ENCODE measurements around the gene ELAPOR2.
"Not testable (repeated sequence)": the region's sequence is repeated elsewhere in the genome, so short reads cannot be mapped to it uniquely, and the experiment has no call there.

ELAPOR2 gene

DNA sequence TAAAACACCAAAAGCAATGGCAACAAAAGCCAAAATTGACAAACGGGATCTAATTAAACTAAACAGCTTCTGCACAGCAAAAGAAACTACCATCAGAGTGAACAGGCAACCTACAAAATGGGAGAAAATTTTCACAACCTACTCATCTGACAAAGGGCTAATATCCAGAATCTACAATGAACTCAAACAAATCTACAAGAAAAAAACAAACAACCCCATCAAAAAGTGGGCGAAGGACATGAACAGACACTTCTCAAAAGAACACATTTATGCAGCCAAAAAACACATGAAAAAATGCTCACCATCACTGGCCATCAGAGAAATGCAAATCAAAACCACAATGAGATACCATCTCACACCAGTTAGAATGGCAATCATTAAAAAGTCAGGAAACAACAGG lies 14.7 kb downstream of the ELAPOR2 start:
- DNase-seq = not testable (repeated sequence)

DNA sequence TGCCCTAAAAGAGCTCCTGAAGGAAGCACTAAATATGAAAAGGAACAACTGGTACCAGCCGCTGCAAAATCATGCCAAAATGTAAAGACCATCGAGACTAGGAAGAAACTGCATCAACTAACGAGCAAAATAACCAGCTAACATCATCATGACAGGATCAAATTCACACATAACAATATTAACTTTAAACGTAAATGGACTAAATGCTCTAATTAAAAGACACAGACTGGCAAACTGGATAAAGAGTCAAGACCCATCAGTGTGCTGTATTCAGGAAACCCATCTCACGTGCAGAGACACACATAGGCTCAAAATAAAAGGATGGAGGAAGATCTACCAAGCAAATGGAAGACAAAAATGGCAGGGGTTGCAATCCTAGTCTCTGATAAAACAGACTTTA lies 17.9 kb downstream of the ELAPOR2 start:
- DNase-seq = not testable (repeated sequence)

DNA sequence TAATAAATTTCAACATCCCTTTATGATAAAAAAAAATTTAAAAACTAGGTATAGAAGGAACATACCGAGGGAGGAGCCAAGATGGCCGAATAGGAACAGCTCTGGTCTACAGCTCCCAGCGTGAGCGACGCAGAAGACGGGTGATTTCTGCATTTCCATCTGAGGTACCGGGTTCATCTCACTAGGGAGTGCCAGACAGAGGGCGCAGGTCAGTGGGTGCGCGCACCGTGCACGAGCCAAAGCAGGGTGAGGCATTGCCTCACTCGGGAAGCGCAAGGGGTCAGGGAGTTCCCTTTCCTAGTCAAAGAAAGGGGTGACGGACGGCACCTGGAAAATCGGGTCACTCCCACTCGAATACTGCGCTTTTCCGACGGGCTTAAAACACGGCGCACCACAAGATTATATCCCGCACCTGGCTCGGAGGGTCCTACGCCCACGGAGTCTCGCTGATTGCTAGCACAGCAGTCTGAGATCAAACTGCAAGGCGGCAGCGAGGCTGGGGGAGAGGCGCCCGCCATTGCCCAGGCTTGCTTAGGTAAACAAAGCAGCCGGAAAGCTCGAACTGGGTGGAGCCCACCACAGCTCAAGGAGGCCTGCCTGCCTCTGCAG lies 19.7 kb downstream of the ELAPOR2 start:
- DNase-seq = not testable (repeated sequence)

DNA sequence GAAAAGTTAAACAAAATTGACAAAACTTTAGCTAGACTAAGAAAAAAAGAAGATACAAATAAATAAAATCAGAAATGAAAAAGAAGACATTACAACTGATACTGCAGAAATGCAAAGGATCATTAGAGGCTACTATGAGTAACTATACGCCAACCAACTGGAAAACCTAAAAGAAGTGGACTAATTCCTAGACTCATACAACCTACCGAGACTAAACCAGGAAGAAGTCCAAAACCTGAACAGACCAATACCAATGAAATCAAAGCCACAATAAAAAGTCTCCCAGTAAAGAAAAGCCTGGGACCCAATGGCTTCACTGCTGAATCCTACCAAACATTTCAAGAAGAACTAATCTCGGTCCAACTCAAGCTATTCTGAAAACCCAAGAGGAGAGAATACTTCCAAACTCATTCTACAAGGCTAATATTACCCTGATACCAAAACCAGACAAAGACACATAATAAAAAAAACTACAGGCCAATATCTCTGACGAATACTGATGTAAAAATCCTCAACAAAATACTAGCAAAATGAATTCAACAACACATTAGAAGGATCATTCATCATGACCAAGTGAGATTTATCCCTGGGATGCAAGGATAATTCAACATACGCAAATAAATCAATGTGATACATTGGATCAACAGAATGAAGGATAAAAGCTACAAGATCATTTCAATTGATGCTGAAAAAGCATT lies 20.3 kb downstream of the ELAPOR2 start:
- DNase-seq = no peak

DNA sequence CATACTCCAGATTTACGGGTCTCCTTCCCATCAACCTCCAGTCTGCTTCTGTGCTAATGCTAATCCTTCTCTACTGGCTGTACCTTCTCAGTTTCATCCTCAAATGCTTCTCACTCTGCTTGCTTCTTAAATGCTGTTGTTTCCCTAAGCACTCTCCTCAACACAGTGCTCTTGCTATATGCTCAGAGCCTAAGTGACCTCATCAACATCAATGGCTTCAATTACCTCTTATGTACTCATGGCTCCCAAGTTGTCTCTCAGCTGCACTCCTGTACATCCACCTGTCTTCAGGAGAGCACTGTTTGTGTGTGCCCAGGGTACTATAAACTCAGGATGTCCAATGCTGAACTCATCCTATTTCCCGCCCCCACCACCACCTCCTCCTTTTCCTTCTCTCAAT lies 22.5 kb downstream of the ELAPOR2 start:
- DNase-seq = no peak

DNA sequence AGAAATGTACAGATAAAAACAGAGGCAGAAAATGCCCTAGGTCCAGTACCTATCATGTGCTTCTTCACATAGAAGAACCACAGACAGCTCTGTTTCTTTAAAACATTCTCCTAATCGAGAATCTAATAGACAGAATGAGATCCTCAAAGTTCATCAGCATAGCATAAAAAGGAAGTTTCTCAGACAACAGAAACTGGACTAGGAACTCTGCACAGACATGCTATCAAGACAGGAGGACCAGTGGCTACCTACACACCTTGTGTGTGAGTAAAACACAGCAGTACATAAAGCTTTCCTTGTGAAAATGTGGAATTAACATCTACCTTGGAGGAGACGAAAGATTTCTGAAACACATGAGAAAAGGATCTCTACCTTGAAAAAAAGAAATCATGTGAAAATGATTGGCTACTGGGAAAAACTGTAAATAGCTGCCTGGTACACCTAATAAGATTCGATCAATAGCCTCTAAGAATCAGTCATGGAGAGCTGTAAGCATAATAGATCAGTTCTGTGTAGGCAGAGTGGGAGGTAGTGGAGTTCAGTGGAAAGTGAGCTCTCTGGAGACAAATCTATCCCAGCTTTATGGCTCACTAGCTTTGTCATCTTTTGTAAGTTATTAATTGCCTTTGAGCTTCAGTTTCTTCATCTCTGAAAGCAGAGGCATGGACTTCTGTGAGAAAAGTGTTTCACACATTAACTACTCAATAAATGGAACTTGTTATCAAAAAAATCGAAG lies 26.7 kb downstream of the ELAPOR2 start:
- DNase-seq = no peak

DNA sequence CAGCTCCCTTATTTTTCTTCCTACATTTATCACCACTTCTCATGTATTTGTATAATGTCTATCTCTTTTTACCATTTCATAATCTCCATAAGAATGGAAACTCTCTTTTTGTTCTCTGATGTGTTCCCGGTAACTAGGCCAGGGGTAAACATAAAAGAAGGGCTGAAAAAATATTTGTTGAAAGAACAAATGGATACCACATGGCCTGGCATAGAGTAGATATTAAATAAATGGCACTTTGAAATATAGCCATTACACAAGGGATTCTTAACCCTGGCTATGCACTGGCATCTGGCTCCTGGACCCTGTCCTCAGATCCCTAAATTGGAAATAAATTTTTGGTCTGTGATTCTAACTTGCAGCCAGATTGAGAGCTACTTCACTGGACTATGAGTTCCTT lies 30.4 kb downstream of the ELAPOR2 start:
- DNase-seq = no peak

DNA sequence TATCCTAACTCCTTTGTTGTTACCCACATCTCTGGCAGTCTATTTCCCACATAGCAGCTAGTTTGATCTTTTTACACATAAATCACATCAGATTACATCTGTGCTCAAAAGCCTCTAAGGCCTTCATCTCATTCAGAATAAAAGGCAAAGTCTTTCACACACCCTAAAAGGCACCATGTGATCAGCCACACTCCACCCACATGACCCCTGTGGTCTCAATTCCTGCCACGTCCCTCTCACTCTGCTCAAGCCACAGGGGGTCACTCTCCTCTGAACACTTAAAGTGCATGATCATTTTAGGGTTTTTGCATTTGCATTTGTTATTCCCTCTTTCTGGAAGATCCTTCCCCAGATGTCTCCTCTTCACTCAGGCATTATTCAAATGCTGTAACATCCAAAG lies 30.8 kb downstream of the ELAPOR2 start:
- no peak for DNase-seq

DNA sequence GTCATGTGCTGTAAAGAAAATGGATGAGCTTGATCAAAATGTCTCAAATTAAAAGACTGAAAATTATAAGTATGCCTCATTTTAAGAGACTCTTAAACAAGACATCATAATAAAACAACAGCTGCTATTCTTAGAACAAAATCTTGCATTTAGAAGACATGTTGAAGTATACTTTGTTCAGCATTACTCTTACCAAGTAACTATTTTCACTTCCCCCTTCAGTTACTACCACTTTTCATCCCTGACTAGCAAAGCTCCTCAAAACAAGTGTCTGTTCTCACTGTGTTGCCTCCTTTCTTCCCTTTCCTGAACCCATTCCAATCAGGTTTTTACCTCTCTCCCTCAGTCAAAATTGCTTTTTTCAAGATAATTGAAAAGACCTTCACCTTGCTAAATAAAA lies 31.6 kb downstream of the ELAPOR2 start:
- no peak for DNase-seq

DNA sequence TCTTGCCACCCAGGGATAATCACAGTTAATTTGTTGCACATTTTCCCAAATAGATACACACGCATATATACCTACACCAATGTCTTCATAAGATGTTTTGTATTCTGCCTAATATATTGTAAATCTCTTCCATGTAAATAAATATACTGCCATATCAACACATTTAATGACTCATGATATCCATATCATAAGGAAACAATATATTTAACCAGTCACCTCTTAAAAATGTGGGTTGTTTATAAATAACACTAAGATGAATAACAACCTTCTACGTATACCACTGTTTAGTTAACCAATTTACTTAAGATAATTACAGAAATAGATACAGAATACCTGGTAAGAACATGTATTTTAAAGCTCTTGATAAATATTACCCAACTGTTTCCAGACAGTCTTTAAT lies 38.2 kb downstream of the ELAPOR2 start:
- DNase-seq = no peak

DNA sequence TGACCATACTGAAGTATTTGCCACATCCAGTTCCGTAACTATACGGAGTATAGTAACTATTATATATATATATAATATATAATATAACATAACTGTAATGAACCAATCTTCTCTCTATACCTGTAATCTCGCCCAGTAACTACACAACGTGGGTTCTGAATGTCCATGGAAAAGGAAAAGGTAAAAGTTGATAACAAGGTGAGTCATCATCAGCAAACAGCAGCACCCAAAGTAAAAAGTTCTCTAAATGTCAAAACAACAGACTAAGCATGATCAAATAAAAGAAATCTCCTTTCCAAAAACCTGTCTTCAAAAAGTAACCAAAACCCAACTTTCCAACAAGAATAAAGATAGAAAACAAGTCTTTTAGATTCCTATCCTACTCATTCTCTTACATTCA lies 42.8 kb downstream of the ELAPOR2 start:
- DNase-seq = no peak

DNA sequence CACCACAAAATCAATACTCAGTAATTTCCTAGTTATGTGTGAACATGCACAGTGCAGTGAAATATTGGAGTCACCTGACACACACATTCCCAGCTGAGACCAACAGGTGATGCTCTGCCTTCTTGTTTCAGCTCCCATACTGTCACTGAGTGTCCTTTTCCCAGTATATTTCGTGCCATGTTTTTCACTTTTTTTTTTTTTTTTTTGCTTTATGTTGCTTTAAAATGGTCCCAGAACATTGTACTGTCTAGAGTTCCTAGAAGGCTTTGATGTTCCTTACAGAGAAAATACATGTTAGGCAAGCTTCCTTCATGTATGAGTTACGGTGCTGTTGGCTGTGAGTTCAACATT lies 45.6 kb downstream of the ELAPOR2 start:
- no peak for DNase-seq

DNA sequence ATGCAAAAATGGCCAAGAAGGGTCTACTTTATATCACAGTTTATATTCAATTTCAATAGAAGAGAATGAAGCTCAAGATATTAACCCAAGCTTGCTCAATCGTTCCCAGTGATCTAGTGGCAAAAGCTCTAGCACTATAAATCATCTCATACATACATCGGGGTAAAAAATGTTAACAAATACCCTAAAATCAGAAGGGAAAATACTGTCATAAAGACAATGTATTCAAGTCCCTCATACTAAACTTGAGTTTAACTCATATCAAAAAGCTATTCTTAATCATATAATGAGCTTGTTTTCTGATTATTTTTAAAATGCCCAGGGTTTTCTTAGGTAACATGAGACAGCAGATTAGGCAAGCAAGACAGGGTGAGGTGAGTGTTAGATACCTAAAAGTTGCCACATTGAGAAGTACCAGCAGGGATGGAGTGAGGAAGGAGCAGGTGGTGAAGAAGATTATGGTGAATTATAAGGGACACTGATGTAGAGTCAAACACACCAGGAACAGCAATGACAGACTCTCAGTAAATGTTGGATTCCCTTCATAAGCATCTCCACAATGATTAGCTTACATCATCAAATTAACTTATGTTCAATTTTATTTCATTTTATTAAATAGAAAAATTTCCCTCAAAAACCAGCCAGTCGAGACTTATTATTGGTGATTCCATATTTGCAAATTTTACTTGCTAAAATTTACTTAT lies 46.2 kb downstream of the ELAPOR2 start:
- no peak for DNase-seq

Data from effector CD8-positive, alpha-beta T cell (primary cell).